Measurements from ENCODE around the gene IP6K3.

- TF ChIP-seq CTCF (IDR thresholded peaks at IDR 0.05) = no peak
- no peak for TF ChIP-seq POLR2A (IDR thresholded peaks at IDR 0.05)
- no peak for TF ChIP-seq POLR2AphosphoS5 (IDR thresholded peaks at IDR 0.05)
Measured at GRCh38 chr6:33689148-33689494, 57.6 kb downstream of the IP6K3 start.
